ENCODE data around the gene SLC39A8.

DNA sequence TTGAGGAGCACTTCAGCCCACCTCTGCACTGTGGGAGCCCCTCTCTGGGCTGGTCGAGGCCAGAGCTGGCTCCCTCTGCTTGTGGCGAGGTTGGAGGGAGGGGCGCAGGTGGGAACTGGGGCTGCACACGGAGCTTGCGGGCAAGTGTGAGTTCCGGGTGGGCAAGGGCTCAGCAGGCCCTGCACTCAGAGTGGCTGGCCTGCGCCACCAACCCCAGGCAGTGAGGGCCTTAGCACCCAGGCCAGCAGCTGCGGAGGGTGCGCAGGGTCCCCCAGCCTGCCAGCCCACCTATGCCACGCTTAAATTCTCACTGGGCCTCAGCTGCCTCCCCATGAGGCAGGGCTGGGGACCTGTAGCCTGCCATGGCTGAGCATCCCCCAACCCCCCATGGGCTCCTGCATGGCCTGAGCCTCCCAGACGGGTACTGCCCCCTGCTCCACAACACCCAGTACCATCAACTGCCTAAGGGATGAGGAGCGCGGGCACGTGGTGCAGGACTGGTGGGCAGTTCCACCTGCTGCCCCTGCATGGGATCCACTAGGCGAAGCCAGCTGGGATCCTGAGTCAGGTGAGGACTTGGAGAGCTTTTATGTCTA, 110.9 kb downstream of the SLC39A8 start:
- no peak for TF ChIP-seq CTCF (IDR thresholded peaks at IDR 0.05)
- no peak for TF ChIP-seq EP300 (IDR thresholded peaks at IDR 0.05)
- TF ChIP-seq POLR2A (IDR thresholded peaks at IDR 0.05): no peak

Measured in tibial nerve (tissue), 4 donors.